Sigmoid colon (tissue), 7 donors: Measurements from ENCODE around the gene CSF2. TPM values are rescaled to one million over a fixed set of nuclear protein-coding genes. Genes with fewer than 3 reads are reported as not detected.
A peak's percentile ranks its signal among the peaks of the same experiment; 100 is the strongest.

ENCODE experiments used
- DNase-seq: peaks from one replicate; pipeline ENCODE4 v3.0.0-alpha.2; 2019
- H3K27ac ChIP-seq, 4 donors: fragments of 200-600 bp; sonication (generic); one replicate each; pipeline ENCODE4 v1.5.1; 2016 to 2019; ENCODE audit warnings: mild to moderate bottlenecking in 1 of 4
- H3K27me3 ChIP-seq, 3 donors: fragments of 200-600 bp; sonication (generic); one replicate each; pipeline ENCODE4 v1.5.1; 2019; ENCODE audit warnings: mild to moderate bottlenecking in 1 of 3
- H3K36me3 ChIP-seq, 4 donors: fragments of 200-600 bp; sonication (generic); one replicate each; pipeline ENCODE4 v1.5.1; 2016 to 2019
- H3K4me1 ChIP-seq, 4 donors: fragments of 200-600 bp; sonication (generic); one replicate each; pipeline ENCODE4 v1.5.1; 2017 to 2019
- H3K4me3 ChIP-seq, 4 donors: fragments of 200-600 bp; sonication (generic); one replicate each; pipeline ENCODE4 v1.5.1; 2017 to 2019; ENCODE audit warnings: mild to moderate bottlenecking in 2 of 4, moderate library complexity in 1 of 4
- H3K9me3 ChIP-seq, 4 donors: fragments of 200-600 bp in 3 of 4; sonication (generic) in 3 of 4; one replicate each; pipeline versions ENCODE4 v1.5.1 to v1.6.1; 2013 to 2019
- EP300 ChIP-seq, 4 donors: sonication (generic); formaldehyde crosslinking; IDR thresholded peaks; one replicate each; pipeline ENCODE4 v1.6.1; 2017; ENCODE audit warnings: antibody characterized with exemption in 4 of 4
- POLR2A ChIP-seq, 2 donors: fragments of 450-650 bp; IDR thresholded peaks; one replicate each; pipeline ENCODE4 v1.6.1; 2016; ENCODE audit warnings: antibody characterized with exemption in 2 of 2, mild to moderate bottlenecking in 2 of 2, moderate library complexity in 2 of 2
- POLR2AphosphoS5 ChIP-seq, 4 donors: sonication (generic); formaldehyde crosslinking; IDR thresholded peaks; one replicate each; pipeline ENCODE4 v1.6.1; 2017; ENCODE audit warnings: antibody characterized with exemption in 4 of 4
- WGBS, 2 donors: extraction: QIAGEN DNeasy Blood & Tissue Kit; methylation state at CpG; one replicate each; pipeline ENCODE4 v1.1.7; 2013; 5-methylcytosine and 5-hydroxymethylcytosine counted together
- intact Hi-C: fragments of 100-400 bp; cut with DNase I; formaldehyde crosslinking; loops from one replicate; pipeline ENCODE4 v1.15.1; 2023
- polyA plus RNA-seq, 3 donors: library from polyadenylated mRNA; stranded (reverse); fragments of 200-250 nt; gene quantifications; one replicate each; pipeline ENCODE4 v1.2.3, GENCODE V29; 2013
- total RNA-seq, 4 donors: library from RNA; depleted of rRNA; stranded (reverse); fragments of >200 nt; gene quantifications; one replicate each; pipeline ENCODE4 v1.1.0, GENCODE V29; 2016
- TF ChIP-seq, protein P1 (sequence below), 4 experiments: fragments of 450-650 bp in 3 of 4; fragments of 200-600 bp in 1 of 4; IDR thresholded peaks; one replicate each; pipeline ENCODE4 v1.5.1; 2016 to 2019; ENCODE audit warnings: antibody characterized with exemption in 4 of 4, mild to moderate bottlenecking in 3 of 4, moderate library complexity in 2 of 4
- donor health status: healthy with polysubstance abuse.
- donor health status: Bipolar disorder and iron deficiency.
- donor health status: healthy.

Gene CSF2
- total and polyA plus RNA-seq, 7 donors = 1.1 TPM; not detected in 6

DNA sequence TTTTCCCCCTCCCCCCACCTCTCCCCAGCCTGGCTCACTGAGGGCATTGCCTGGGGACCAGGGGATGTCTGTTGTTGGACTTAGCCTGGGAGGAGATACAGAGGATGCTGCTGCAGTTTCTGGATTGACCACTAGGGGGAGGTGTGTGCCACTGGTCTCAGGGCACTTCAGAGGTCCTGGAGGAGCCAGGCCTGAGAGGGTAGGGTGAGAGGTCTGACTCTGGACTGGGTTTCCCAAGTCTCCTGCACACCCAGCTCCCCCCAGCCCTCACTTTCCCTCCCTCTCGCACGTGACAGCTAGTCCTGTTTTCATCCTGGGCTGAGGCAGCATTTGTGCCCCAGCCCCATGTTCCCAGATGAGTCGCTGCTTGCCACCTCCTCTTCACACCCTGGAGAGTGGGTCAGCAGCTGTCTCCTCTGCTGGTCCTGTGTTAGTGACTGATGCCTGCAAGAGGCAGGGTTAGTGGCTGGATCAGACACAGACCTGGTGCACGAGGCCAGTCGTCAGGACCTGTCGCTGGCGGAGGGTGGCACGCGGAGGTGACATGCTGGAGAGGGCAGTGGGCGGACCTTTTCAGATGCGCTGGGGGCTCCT is 8.8 kb upstream of the CSF2 start:
- no peaks in the 10 kb centered on the region for H3K9me3 ChIP-seq
- no peaks in the 10 kb centered on the region for H3K36me3 ChIP-seq
- TF ChIP-seq POLR2A (IDR thresholded peaks at IDR 0.05) = no peak
- TF ChIP-seq, protein P1, sequence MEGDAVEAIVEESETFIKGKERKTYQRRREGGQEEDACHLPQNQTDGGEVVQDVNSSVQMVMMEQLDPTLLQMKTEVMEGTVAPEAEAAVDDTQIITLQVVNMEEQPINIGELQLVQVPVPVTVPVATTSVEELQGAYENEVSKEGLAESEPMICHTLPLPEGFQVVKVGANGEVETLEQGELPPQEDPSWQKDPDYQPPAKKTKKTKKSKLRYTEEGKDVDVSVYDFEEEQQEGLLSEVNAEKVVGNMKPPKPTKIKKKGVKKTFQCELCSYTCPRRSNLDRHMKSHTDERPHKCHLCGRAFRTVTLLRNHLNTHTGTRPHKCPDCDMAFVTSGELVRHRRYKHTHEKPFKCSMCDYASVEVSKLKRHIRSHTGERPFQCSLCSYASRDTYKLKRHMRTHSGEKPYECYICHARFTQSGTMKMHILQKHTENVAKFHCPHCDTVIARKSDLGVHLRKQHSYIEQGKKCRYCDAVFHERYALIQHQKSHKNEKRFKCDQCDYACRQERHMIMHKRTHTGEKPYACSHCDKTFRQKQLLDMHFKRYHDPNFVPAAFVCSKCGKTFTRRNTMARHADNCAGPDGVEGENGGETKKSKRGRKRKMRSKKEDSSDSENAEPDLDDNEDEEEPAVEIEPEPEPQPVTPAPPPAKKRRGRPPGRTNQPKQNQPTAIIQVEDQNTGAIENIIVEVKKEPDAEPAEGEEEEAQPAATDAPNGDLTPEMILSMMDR (IDR thresholded peaks at IDR 0.05) = peak; percentile 25 to 83 (median 75)
- no peak overlapping the region for H3K4me3 ChIP-seq
- peak; percentile 70 for DNase-seq
- H3K27ac ChIP-seq = no peak overlapping the region
- intact Hi-C loops = no loop called here
- H3K4me1 ChIP-seq = no peaks in the 10 kb centered on the region
- H3K27me3 ChIP-seq = no peaks in the 10 kb centered on the region
- WGBS, 2 donors = 80% methylated on average over 11 of the region's 11 CpGs

DNA sequence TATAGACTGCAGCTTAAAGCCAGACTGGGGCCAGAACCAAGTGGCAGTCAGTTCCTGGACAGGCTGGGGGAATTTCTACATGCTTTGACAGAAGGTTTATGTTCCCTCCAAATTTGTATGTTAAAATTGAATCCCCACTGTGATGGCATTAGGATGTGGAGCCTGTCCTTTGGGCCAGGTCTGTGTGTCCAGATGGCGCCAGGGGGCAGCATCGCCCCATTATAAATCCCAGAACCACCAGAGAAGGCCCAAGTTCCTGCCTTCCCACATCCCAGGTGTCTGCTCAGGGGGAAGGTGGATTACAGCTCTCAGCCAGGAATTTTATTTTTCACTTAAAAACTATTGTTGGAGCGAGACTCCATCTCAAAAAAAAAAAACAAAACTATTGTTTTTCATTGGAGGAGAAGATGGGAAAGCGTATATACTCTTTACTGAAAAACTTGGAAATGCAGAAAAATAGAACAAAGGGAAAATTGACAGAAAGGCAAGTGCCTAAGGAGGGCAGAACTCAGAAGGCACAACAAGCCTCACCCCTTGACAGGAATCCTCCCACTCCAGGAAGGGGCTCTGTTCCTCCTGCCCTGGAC is 8.1 kb upstream of the CSF2 start:
- DNase-seq = peak; percentile 56
- 52 to 54% methylated on average over 4 of the region's 4 CpGs for WGBS, 2 donors

GRCh38 chr5:132065951-132066701 is 7.5 kb upstream of the CSF2 start:
- TF ChIP-seq POLR2A (IDR thresholded peaks at IDR 0.05) (no peak), POLR2AphosphoS5 (IDR thresholded peaks at IDR 0.05) (no peak), EP300 (IDR thresholded peaks at IDR 0.05) (no peak)
- TF ChIP-seq, protein P1 (IDR thresholded peaks at IDR 0.05) = no peak
- DNase-seq = peak; percentile 62
- H3K36me3 ChIP-seq = no peaks in the 10 kb centered on the region
- H3K27me3 ChIP-seq = no peaks in the 10 kb centered on the region
- H3K4me1 ChIP-seq = no peaks in the 10 kb centered on the region
- H3K9me3 ChIP-seq = no peaks in the 10 kb centered on the region
- 82 to 89% methylated on average over 13 of the region's 13 CpGs for WGBS, 2 donors
- H3K27ac ChIP-seq = no peak overlapping the region
- H3K4me3 ChIP-seq = no peak overlapping the region
- intact Hi-C loops = no loop called here

More for the DNA sequence above, 8.1 kb upstream of the CSF2 start:
- Histone ChIP-seq H3K4me1 (no peaks in the 10 kb centered on the region), H3K9me3 (no peaks in the 10 kb centered on the region), H3K36me3 (no peaks in the 10 kb centered on the region), H3K27ac (no peak overlapping the region), H3K27me3 (no peaks in the 10 kb centered on the region), H3K4me3 (no peak overlapping the region)
- intact Hi-C loops = no loop called here
- TF ChIP-seq, protein P1 (IDR thresholded peaks at IDR 0.05) = peak in 1 of 4 experiments; percentile 6
- TF ChIP-seq POLR2A (IDR thresholded peaks at IDR 0.05) = no peak
- no peak for TF ChIP-seq EP300 (IDR thresholded peaks at IDR 0.05)

GRCh38 chr5:132066871-132067270 is 6.7 kb upstream of the CSF2 start:
- Histone ChIP-seq H3K9me3 (no peaks in the 10 kb centered on the region), H3K36me3 (no peaks in the 10 kb centered on the region), H3K27me3 (no peaks in the 10 kb centered on the region), H3K4me3 (no peak overlapping the region), H3K4me1 (no peaks in the 10 kb centered on the region), H3K27ac (no peak overlapping the region)
- TF ChIP-seq POLR2A (IDR thresholded peaks at IDR 0.05) (no peak), EP300 (IDR thresholded peaks at IDR 0.05) (no peak), POLR2AphosphoS5 (IDR thresholded peaks at IDR 0.05) (no peak)
- TF ChIP-seq, protein P1 (IDR thresholded peaks at IDR 0.05) = no peak
- no peak for DNase-seq
- WGBS, 2 donors = 87 to 95% methylated on average over 4 of the region's 4 CpGs
- intact Hi-C loops = no loop called here
